Occipital lobe (tissue), 2 donors: Measurements from ENCODE around the gene GIGYF2. TPM values are rescaled to one million over a fixed set of nuclear protein-coding genes. Genes with fewer than 3 reads are reported as not detected.
"Not testable (repeated sequence)": the region's sequence is repeated elsewhere in the genome, so short reads cannot be mapped to it uniquely, and the experiment has no call there.

Experiments
- DNase-seq: peaks from one replicate; lab custom pipeline; 2025; lab: John Stamatoyannopoulos, UW
- total RNA-seq: library from RNA; depleted of rRNA; stranded (reverse); fragments of >200 nt; gene quantifications from one replicate; pipeline ENCODE4 v1.2.3, GENCODE V29; 2014

Gene GIGYF2
- total RNA-seq, 1 donor from 2014 or later, result 111 TPM

DNA sequence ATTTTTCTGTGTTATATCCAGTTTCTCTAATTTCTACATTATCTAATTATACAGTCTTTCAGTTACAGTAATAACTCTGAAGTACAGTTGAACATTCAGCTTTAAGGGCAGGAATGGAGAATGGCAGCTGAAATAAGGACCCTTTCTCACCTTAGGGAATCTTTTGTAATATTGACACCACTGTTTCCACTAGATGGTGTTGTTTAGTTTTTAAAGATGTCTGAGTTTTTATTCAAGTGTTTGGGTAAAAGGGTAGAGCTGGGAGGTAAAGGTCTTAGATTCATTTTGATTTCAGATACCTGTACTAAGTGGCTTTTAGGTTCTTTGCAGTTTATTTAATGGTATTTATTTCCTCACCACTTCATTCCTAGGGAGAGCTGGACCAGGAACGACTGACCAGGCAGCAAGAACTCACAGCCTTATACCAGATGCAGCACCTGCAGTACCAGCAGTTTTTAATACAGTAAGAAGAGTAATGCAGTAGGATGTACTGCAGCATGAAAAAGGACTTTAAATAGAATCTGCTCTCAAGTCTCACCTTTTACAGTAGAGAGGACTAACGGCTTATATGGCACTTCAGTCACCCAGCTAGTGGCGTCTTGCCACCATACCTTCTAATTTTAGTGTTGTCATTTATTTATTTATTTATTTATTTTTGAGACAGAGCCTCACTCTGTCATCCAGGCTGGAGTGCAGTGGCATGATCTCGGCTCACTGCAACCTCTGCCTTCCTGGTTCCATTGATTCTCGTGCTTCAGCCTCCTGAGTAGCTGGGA is 112.4 kb downstream of the GIGYF2 start:
- DNase-seq, result no peak

DNA sequence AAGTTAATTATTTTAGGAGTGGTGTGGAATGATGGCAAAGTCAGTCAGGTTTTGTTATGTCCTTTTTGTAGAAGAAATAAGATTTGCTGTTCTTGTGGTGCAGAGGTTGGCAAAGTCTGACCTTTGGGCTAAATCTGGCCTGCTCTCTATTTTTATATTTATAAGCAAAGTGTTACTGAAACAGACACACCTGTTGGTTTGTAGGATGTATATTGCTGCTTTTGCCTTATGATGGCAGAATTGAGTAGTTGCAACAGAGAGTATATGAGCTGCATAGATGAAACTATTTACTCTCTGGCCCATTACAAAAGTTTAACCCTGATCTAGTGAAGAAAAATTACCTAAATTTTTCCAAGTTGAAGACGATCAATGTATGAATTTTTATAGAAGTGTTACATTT is 113.3 kb downstream of the GIGYF2 start:
- DNase-seq, result no peak

DNA sequence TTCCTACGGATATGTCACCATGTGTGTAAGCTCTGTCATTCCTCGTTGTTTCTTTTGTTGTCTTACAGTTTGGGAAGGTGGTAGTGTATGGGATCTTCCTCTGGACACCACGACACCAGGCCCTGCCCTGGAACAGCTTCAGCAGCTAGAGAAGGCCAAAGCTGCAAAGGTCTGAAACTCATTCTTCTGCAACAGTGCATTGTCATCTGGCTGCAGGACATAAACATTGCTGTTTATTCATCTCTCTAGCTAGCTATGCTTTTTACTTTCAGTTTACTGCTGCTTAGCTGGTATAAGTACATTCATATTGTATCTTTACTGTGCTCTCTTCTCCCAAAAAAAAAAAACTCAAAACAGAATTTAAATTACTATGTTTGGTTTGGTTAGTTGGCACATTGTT is 118.4 kb downstream of the GIGYF2 start:
- DNase-seq, result no peak

DNA sequence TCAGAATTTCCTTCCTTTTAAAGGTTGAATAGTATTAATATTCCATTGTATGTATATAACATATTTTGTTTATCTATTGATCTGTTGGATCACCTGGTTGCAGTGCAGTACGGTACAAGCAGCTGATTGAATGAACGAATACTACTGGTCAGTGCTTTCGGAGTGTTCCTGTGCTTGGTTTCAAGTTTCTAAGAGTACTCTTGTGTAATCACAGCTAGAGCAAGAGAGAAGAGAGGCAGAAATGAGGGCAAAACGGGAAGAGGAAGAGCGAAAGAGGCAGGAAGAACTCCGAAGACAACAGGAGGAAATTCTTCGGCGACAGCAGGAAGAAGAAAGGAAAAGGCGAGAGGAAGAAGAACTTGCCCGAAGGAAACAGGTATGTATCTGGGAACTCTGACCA is 119.5 kb downstream of the GIGYF2 start:
- no peak for DNase-seq

DNA sequence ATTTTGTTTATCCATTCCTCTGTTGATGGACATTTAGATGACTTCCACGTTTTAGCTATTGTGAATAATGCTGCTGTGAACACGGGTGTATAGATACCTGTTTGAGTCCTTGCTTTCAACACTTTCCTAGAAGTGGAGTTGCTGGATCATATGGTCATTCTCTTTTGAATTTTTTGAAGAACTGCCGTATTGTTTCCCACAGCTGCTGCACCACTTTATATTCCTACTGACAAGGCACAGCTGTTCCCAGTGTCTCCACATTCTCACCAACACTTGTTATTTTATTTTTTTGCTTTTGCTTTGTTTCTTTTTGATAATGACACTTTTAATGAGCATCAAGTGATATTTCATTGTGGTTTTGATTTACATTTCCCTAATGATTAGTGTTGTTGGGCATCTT is 120.6 kb downstream of the GIGYF2 start:
- DNase-seq, result no peak

DNA sequence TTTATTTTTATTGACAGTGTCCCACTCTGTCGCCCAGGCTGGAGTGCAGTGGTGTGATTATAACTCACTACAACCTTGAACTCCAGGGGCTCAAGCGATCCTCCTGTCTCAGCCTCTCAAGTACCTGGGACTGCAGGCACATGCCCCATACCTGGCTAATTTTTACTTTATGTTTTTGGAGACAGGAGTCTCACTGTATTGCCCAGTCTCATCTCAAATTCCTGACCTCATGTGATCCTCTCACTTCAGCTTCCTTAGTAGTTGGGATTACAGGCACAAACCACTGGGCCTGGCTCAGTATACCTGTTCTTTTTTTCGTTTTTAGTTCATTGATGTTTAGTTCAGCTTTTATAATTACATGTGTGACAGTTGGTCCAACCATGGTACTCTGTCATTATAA is 132.9 kb downstream of the GIGYF2 start:
- DNase-seq, result no peak

DNA sequence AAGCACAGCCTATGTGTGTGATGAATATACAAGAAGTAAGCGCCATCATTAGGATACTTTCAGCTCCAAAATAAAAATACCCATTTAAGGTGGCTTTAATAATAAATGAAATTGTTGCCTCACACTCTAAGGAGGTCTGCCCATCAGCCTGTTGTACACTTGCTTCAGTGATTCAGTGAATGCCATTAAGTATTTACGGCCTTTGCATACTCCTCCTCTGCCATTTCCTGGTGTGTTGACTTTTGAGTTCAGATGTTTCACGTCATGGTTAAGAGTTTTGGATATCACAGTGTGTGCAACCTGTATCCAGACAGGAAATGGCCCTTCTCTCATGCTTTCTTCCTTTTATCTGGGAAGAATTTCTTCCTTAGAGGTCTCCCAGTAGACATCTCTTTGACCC is 134.4 kb downstream of the GIGYF2 start:
- DNase-seq, result no peak

DNA sequence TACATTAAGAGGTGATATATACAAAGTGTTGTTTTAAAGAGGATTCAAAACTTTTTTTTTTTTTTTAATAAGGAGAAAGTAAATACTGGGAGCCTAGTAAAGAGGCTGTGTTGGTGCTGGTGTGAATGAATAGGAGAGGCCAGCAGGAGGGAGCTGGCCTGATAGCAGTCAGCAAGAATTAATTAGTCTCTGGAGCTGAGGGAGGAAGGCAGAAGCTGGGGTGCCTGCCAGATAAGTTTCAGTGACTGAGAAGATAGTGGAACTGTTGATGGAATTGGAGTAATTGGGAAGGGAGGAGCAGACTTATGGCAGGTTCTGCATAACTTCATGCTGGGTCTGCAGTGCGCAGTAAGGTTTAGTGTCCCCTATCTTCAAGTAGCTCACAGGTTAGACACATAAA is 136.7 kb downstream of the GIGYF2 start:
- DNase-seq, result no peak

DNA sequence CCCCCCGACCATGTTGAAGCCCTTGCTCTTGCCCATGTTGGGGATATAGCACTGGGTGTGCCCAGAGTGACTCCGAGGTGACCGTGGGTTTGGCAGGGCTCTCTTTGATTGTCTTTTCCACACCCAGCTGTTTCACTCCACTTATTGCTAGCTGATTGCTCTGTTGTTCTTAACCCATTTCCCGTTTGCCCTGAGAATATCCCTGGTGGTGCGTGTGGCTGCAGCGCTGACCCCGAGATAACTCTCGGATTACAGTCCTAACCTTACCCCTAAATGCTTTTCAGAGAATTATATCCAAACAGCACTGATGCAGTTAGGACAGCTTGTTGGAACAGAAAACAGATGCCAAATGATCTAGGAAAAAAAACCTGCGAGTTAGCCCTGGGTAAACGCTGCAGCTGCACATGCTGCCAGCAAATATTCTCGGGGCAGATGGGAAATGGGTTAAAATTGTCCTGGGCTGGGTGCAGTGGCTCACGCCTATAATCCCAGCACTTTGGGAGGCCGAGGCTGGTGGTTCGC is 138.6 kb downstream of the GIGYF2 start:
- no peak for DNase-seq

DNA sequence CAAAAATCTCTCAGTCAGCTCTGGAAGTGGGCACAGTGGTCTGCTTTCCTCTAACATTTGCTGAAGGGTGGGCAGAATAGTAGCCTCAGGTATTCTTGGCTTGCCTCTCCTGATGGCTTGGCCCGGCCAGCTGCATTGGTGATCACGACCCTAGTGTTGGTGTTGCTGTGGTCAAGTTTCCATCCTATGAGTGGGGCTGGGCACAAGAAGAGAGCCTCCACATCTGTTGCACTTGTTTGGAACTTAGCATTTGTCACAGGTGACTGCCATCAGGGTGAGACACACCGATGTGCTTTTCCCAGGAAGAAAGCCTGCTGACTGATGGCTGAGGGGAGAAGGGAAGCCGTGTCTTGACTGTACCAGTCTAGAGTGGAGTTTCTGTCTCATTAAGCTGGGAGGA is 139.8 kb downstream of the GIGYF2 start:
- no peak for DNase-seq

DNA sequence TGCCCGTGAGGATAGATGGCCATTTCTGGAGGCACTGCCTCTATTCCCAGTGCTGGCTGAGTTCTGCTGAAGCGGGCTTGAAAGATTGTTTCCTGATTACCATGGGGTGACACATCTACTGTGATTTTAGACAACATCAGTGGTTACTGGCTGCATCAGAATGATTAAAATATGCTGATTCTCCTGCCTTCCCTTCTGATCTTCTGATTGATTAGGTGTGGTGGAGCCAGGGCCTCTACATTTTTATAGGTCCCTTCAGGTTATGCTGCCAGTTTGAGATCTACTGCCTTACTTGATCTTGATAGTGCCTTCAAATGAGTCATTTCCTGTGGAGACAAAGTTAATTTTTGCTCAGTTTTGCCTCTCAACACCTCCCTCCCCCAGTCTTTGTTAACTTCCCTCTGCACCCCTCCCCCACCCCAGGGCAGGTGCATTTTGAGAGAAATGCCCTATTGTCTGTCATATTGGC is 141.3 kb downstream of the GIGYF2 start:
- no peak for DNase-seq

DNA sequence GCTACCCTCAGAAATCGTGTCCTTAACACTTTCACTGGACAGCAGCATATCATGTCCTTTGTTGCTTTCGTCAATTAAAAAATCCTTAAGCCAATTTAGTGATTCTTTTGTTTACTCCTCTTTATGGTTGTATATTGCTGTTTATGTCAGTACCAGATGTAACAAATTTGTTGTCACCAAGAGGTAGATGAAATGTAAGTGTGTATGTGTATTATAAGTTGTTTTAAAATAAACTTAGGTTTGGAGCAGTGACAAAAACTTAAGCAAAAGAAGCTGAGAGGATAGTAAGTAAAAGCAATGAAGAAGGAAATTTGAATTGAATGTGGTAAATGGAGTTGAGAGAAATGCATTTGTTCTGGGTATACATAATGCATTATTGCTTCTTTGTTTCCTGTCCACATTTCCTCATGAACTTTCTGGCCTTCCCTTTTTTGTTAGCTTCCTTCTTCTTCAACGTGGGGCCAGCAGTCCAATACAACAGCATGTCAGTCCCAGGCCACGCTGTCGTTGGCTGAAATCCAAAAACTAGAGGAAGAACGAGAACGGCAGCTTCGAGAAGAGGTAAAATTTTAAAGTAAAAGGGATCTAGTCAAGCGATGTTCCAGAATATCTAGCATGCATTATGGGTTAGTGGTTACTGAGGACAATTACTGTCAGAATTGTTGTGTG is 142.4 kb downstream of the GIGYF2 start:
- no peak for DNase-seq

DNA sequence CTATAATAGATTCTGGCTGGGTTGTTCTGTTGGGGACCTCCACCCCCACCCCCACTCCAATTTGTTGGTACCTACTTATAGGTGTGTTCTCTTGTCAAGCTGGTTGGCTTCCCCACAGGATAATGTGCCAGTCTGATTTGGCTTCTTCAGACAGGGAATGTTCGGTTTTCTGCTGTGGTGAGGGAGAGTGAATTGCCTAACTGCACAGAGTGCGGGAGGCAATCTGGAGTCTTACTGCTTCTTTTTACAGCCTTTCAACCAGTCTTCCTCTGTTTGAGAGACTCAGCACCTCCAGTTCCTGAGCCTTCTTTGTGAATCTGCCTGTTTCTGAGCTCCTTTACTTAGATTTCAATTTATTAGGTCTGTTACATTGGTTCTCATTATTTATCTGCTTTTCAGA is 145.6 kb downstream of the GIGYF2 start:
- DNase-seq, result no peak

DNA sequence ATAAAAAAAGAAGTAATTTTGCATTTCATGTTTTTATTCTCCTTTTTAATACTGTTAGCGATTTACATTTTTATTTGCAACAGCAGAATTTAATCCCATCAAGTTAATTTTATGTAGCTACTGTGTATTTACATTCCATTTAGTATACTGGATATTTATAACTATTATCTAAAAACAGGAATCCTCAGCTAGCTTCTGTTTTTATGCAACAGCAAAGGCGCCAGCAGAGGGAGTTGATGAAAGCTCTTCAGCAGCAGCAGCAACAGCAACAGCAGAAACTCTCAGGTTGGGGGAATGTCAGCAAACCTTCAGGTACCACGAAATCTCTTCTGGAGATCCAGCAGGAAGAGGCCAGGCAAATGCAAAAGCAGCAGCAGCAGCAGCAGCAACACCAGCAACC is 146.7 kb downstream of the GIGYF2 start:
- DNase-seq, result peak; percentile 18

DNA sequence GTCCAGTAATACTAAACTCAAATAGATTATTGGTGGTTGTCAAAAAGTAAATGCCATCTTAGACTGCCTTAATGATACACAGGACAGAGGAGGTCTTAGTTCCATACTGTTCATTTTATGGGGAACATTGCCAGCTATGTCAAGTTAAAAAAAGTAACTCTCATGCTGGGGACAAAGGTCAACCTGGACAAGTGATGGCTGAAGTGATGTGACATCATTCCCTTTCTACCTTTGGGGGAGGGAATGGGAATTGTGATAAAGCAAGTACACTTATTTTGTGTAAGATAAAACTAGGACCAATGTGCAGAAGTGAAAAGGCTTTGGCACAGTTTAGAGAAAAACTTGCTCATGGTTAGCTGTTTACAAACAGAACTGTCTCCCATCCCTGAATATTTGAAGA is 148.9 kb downstream of the GIGYF2 start:
- DNase-seq, result no peak

DNA sequence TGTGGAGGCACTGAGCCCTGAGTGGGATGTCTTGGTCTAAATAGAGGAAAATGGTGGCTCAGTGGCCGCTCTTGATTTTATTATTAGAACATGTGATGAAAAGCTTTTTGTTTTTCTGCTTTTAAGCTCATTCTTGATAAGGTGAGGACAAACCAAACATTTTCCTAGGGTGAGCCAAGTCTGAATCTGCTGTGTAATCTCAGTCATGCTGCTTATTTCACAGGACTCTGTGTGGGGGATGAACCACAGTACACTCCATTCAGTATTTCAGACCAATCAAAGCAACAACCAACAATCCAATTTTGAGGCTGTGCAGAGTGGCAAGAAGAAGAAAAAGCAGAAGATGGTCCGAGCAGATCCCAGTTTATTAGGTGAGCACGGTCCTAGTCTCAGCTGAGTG is 152.9 kb downstream of the GIGYF2 start:
- DNase-seq, result no peak

DNA sequence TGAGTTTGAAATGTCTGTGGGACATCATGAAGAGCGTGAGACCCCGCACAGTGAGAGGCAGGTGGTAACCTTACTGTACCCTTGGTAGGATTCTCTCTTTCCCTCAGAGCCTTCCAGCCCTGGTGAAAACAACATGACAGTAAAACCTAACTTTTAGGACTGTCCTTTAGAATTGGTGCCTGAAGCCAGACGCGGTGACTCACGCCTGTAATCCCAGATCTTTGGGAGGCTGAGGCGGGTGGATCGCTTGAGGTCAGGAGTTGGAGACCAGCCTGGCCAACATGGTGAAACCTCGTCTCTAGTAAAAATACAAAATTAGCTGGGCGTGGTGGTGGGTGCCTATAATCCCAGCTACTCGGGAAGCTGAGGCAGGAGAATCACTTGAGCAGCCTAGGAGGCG is 154.9 kb downstream of the GIGYF2 start:
- DNase-seq, result not testable (repeated sequence)

DNA sequence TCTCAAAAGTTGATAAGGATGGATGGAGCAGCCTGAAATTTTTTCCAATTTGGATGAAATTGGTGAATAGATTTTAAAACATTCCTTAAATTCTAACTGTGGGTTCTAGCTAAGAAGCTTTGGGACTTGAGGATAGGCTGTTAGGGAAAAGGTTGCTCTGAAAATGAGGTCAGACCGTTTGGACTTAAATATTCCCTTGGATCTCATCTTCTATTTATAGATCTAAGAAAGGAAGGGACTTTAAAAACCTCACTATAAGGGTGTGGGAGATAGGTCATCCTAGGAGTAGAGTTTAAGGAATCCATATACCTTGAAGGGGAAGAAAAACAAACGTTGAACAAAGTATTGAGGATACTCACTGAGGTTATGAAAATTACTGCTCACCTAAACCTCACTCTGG is 155.5 kb downstream of the GIGYF2 start:
- no peak for DNase-seq

DNA sequence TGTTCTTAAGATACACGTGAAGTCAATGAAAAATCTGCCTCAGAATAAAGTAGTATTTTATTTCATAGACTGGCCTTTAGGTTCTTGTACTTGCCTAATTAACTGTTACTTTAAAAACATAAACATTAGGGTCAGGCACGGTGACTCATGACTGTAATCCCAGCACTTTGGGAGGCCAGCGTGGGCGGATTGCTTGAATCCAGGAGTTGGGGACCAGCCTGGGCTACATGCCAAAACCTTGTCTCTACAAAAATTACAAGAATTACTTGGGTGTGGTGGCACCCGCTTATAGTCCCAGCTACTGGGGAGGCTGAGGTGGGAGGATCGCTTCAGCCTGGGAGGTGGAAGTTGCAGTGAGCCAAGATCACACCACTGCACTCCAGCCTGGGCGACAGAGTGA is 157.0 kb downstream of the GIGYF2 start:
- DNase-seq, result no peak

DNA sequence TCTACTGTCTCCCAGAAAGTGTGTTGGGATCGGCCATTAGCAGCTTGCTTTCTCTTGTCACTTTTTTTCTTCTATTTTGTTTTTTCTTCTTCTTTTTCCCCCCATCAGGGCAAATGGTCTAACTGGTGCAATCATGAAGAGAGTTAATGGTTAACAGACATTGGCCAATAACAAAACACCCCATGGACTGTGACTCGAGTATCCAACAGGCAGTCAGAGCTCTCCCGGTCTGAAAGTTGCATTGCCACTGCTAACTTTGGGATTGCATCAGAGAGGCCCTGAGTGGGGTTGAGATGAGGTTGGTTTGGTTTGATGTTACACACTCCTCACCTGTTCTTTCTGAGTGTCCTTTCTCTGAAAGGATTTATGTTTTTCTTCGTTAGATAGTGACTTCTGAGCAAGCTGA is 160.0 kb downstream of the GIGYF2 start:
- no peak for DNase-seq

DNA sequence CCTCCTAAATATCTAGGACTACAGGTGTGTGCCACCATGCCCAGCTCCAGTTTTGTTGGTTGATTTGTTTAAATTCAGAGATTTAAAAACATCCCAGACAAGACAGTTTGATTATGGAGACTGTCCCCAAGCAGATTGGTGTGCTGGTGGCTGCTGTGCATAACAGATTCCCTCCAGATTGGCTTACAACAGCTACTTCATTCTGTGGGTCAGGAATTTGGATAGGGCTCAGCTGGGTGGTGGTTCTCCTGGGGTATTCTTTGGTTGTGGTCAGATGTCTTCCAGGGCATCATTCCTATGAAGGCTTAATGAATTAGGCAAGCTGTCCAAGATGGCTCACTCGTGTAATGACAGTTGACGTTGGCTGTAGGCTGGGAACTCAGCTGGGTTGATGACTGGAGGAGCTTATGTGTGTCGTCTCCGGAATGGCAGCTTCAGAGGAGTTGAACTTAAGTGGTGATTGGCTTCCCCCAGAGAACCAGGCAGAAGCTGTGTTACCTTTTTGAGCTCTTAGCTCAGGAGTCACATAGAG is 162.3 kb downstream of the GIGYF2 start:
- DNase-seq, result no peak

DNA sequence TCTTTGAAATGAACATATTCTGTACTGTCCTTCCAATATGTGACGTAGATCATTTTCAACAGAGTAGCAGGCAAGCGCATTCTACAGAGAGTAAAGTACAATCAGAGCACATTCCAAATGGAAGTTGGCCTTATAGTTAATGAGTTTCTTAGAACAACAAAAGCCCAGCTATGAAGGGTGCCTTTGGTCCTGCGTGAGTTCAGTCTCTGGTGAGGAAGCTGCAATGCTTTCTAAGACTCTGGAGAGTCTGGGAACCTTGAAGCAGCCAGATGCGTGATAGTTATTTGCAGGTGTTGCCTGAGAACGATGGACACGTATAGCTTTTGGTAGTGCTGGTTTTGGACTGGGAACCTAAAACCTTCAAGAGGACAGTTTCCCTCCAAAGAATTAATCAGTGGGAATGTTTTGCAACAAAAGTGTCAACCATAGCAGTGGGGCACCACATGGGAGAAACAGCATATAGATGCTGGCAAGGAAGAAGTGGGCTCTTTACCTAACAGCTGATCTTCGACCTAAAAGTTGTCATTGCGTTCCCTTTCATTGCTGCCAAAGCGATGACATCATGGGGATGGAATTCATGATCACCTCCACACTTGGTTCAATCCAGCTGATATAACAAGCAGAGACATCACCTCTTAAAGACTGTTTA is 163.6 kb downstream of the GIGYF2 start:
- DNase-seq, result no peak
